Panc1 (cell line): ENCODE data around the gene MBNL2. TPM values are rescaled to one million over a fixed set of nuclear protein-coding genes. Genes with fewer than 3 reads are reported as not detected.
A peak's percentile ranks its signal among the peaks of the same experiment; 100 is the strongest.

Experiments used
- ATAC-seq: fragments of 200-7000 bp; cut with Tn5 transposase; 2 replicates; pipeline ENCODE4 v1.9.1; 2020; ENCODE audit warnings: mild to moderate bottlenecking, moderate library complexity
- BruUV-seq: library from RNA; stranded (reverse); fragments of 400-500 nt; replicated peaks from 2 replicates; lab custom pipeline; 2021; lab: Mats Ljungman, UMichigan
- CTCF ChIA-PET: fragments of 300-600 bp; sonication (Branson Sonifier 250); formaldehyde crosslinking; loops from one replicate; lab custom pipeline; 2022; ENCODE audit warnings: antibody characterized with exemption; lab: Charles Lee
- POLR2A ChIA-PET: fragments of 300-600 bp; sonication (Branson Sonifier 250); formaldehyde crosslinking; loops from one replicate; lab custom pipeline; 2022; ENCODE audit warnings: antibody characterized with exemption; lab: Charles Lee
- DNase-seq: peaks from one replicate; pipeline ENCODE4 v3.0.0-alpha.2; 2010; ENCODE audit warnings: low read depth, low spot score
- H3K27ac ChIP-seq: 2 replicates; pipeline ENCODE4 v1.5.1; 2011; ENCODE audit warnings: mild to moderate bottlenecking, low read length, inconsistent platforms
- H3K27me3 ChIP-seq: fragments of 200-500 bp; sonication (Bioruptor generic); 2 replicates; pipeline ENCODE4 v1.6.0; 2014; ENCODE audit warnings: low read length, inconsistent platforms; ENCODE audit not compliant: control insufficient read depth, insufficient read depth
- H3K36me3 ChIP-seq: fragments of 200-500 bp; sonication (Bioruptor generic); 2 replicates; pipeline ENCODE4 v1.5.1; 2014; ENCODE audit warnings: inconsistent platforms, mild to moderate bottlenecking, low read length, moderate library complexity; ENCODE audit not compliant: control insufficient read depth, insufficient read depth
- H3K4me1 ChIP-seq: 2 replicates; pipeline ENCODE4 v1.5.1; 2011; ENCODE audit warnings: inconsistent platforms, mild to moderate bottlenecking, low read length, moderate library complexity; ENCODE audit not compliant: control insufficient read depth, insufficient read depth
- H3K4me3 ChIP-seq, 2 experiments: 2 replicates each; pipeline ENCODE4 v1.5.1; 2011 to 2012; ENCODE audit warnings: low read depth in 2 of 2, low read length in 2 of 2, mild to moderate bottlenecking in 2 of 2, inconsistent platforms in 1 of 2, moderate library complexity in 1 of 2
- H3K9me3 ChIP-seq: fragments of 200-500 bp; sonication (Bioruptor generic); 2 replicates; pipeline ENCODE4 v1.5.1; 2014; ENCODE audit warnings: low read depth, mild to moderate bottlenecking, inconsistent platforms, low read length, moderate library complexity; ENCODE audit not compliant: control insufficient read depth, insufficient read depth
- POLR2AphosphoS5 ChIP-seq: IDR thresholded peaks from 2 replicates; pipeline ENCODE4 v1.6.1; 2012; ENCODE audit warnings: mild to moderate bottlenecking, low read depth, low read length, moderate library complexity
- SIN3A ChIP-seq: IDR thresholded peaks from 2 replicates; pipeline ENCODE4 v1.6.1; 2012; ENCODE audit warnings: low read depth, mild to moderate bottlenecking, low read length, moderate library complexity, borderline replicate concordance; ENCODE audit not compliant: insufficient read depth
- TCF7L2 ChIP-seq: IDR thresholded peaks from 2 replicates; pipeline ENCODE4 v1.6.1; 2011; ENCODE audit warnings: mild to moderate bottlenecking, low read depth, low read length, inconsistent platforms
- in situ Hi-C: cut with HindIII; loops from 2 replicates; pipeline ENCODE4 v1.10.0; 2016; ENCODE audit warnings: low sequenced_read_pairs, low pct_unique_long_range_greater_than_20kb
- intact Hi-C: fragments of 100-400 bp; cut with micrococcal nuclease; formaldehyde crosslinking; loops from one replicate; pipeline ENCODE4 v1.10.0; 2022; ENCODE audit not compliant: unreplicated experiment
- total RNA-seq: library from RNA; stranded (reverse); gene quantifications from one replicate; pipeline ENCODE4 v1.2.1, GENCODE V29; 2021; ENCODE audit not compliant: unreplicated experiment
- TF ChIP-seq, protein P1 (sequence below): fragments of 450-650 bp; IDR thresholded peaks from 2 replicates; pipeline ENCODE4 v1.5.1; 2017; ENCODE audit warnings: mild to moderate bottlenecking
- TF ChIP-seq, protein P2 (sequence below), 2 experiments: IDR thresholded peaks; 2 replicates each; pipeline ENCODE4 v1.6.1; 2011 to 2012; ENCODE audit warnings: low read depth in 2 of 2, control low read depth in 1 of 2, low read length in 1 of 2, mild to moderate bottlenecking in 1 of 2, moderate library complexity in 1 of 2; ENCODE audit not compliant: insufficient read depth in 1 of 2

MBNL2 gene
- total RNA-seq, 1 experiment from 2014 or later = 103 TPM

DNA sequence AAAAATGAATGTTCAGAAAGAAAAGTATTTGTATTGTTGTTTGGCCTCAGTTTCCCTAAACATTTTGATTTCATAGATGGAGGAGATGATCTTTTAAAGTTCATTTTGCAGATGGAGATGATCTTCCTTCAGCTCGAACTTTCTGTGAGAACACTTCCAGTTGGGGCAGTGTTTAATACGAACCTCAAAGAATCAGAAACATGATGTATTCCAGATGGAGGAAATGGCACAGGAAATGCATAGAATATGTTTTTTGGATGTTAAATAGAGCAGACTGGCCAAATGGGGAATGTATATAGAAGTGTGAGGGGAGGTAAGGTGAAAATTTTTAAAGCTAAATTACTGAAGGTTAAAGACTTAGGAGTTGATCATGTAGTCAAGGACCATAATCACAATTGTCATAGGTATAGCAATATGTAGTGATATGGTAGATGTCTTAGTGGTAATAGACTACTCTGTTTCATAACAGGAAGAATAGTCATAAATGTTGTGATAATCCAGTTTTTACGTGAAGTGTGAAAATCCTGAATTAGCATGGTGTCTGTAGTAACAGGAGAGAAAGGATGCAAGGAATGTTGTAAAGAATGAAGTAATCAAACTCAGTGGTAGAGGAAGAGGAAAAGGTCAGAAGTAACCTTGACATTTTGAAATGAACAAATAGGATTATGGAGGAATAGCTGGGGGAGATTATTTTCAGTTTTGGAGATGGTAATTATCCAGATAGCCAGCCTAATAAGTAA is 216.9 kb downstream of the MBNL2 start:
- H3K27me3 ChIP-seq = no peaks in the 10 kb centered on the region
- TF ChIP-seq TCF7L2 = no peak
- TF ChIP-seq SIN3A = no peak
- no peak for TF ChIP-seq POLR2AphosphoS5
- TF ChIP-seq, protein P1, sequence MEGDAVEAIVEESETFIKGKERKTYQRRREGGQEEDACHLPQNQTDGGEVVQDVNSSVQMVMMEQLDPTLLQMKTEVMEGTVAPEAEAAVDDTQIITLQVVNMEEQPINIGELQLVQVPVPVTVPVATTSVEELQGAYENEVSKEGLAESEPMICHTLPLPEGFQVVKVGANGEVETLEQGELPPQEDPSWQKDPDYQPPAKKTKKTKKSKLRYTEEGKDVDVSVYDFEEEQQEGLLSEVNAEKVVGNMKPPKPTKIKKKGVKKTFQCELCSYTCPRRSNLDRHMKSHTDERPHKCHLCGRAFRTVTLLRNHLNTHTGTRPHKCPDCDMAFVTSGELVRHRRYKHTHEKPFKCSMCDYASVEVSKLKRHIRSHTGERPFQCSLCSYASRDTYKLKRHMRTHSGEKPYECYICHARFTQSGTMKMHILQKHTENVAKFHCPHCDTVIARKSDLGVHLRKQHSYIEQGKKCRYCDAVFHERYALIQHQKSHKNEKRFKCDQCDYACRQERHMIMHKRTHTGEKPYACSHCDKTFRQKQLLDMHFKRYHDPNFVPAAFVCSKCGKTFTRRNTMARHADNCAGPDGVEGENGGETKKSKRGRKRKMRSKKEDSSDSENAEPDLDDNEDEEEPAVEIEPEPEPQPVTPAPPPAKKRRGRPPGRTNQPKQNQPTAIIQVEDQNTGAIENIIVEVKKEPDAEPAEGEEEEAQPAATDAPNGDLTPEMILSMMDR = no peak
- TF ChIP-seq, protein P2, sequence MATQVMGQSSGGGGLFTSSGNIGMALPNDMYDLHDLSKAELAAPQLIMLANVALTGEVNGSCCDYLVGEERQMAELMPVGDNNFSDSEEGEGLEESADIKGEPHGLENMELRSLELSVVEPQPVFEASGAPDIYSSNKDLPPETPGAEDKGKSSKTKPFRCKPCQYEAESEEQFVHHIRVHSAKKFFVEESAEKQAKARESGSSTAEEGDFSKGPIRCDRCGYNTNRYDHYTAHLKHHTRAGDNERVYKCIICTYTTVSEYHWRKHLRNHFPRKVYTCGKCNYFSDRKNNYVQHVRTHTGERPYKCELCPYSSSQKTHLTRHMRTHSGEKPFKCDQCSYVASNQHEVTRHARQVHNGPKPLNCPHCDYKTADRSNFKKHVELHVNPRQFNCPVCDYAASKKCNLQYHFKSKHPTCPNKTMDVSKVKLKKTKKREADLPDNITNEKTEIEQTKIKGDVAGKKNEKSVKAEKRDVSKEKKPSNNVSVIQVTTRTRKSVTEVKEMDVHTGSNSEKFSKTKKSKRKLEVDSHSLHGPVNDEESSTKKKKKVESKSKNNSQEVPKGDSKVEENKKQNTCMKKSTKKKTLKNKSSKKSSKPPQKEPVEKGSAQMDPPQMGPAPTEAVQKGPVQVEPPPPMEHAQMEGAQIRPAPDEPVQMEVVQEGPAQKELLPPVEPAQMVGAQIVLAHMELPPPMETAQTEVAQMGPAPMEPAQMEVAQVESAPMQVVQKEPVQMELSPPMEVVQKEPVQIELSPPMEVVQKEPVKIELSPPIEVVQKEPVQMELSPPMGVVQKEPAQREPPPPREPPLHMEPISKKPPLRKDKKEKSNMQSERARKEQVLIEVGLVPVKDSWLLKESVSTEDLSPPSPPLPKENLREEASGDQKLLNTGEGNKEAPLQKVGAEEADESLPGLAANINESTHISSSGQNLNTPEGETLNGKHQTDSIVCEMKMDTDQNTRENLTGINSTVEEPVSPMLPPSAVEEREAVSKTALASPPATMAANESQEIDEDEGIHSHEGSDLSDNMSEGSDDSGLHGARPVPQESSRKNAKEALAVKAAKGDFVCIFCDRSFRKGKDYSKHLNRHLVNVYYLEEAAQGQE (IDR thresholded peaks at IDR 0.05; ENCODE audit: insufficient read depth in 1 of 2, low read depth in 2 of 2, low read length in 1 of 2) = no peak
- no peak for DNase-seq
- peaks cover 12% of the 10 kb centered on the region; the same call in 1 of the 2 replicates for H3K4me1 ChIP-seq
- H3K27ac ChIP-seq = no peak overlapping the region
- no peak for ATAC-seq
- intact Hi-C loops = no loop called here
- H3K36me3 ChIP-seq = no peaks in the 10 kb centered on the region; the same call in 1 of the 2 replicates
- in situ Hi-C loops = no loop called here
- H3K4me3 ChIP-seq = no peak overlapping the region
- no peaks in the 10 kb centered on the region for H3K9me3 ChIP-seq
- ChIA-PET CTCF (no interaction called here), POLR2A (interaction anchor here (0.5 kb wide), 1 partner anchor 196 kb away, joined by 4 read pairs; no protein-coding TSS in a partner anchor)
- TSS peak; percentile 6 for BruUV-seq

DNA sequence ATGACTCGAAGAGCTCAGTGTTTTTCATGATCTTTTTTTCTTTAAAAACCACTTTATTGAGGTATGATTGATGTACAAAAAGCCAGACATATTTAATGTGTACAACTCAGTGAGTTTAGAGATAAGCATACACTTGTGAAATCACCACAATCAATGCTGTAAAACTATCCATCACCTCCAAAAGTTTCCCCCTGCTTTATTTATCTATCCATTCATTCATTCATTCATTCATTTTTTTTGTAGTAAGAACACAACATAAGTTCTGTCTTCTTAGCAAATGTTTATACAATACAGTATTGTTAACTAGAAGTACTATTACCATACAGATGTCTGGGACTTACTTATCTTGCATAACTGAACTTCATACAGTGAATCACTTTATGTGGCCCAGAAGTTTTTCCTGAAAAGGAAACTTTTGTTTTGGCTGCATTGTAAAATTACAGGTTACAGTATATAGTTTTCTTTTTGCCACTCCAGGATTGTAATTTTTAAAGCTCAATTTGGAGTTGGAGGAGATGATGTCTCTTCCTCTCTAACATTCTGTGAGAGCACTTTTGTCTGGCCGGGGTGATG is 218.6 kb downstream of the MBNL2 start:
- ChIA-PET POLR2A (no interaction called here), CTCF (interaction anchor here (0.6 kb wide), 1 partner anchor 42 kb away, joined by 3 read pairs; no protein-coding TSS in a partner anchor)
- no peak for DNase-seq

More for the DNA sequence above, 218.6 kb downstream of the MBNL2 start:
- Histone ChIP-seq H3K4me3 (no peak overlapping the region), H3K36me3 (no peaks in the 10 kb centered on the region; the same call in 1 of the 2 replicates), H3K4me1 (peaks cover 12% of the 10 kb centered on the region; the same call in 1 of the 2 replicates), H3K27ac (no peak overlapping the region), H3K27me3 (no peaks in the 10 kb centered on the region), H3K9me3 (no peaks in the 10 kb centered on the region)
- intact Hi-C loops = no loop called here
- no peak for ATAC-seq
- BruUV-seq = no TSS peak
- in situ Hi-C loops = no loop called here
- TF ChIP-seq POLR2AphosphoS5 (no peak), SIN3A (no peak), TCF7L2 (no peak)
- TF ChIP-seq, protein P2 (IDR thresholded peaks at IDR 0.05; ENCODE audit: insufficient read depth in 1 of 2, low read depth in 2 of 2, low read length in 1 of 2) = no peak
- TF ChIP-seq, protein P1 = no peak
